Stimulated activated CD8-positive, alpha-beta memory T cell treated with anti-CD3 and anti-CD28 coated beads, Interleukin-4, amount 100 ng/mL, for 24 hours (primary cell): ENCODE measurements around the gene PRSS33.

ENCODE experiments used
- DNase-seq: peaks from one replicate; pipeline ENCODE4 v3.0.0-alpha.2; 2020; ENCODE audit warnings: low read depth

The PRSS33 gene, protein sequence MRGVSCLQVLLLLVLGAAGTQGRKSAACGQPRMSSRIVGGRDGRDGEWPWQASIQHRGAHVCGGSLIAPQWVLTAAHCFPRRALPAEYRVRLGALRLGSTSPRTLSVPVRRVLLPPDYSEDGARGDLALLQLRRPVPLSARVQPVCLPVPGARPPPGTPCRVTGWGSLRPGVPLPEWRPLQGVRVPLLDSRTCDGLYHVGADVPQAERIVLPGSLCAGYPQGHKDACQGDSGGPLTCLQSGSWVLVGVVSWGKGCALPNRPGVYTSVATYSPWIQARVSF

DNA sequence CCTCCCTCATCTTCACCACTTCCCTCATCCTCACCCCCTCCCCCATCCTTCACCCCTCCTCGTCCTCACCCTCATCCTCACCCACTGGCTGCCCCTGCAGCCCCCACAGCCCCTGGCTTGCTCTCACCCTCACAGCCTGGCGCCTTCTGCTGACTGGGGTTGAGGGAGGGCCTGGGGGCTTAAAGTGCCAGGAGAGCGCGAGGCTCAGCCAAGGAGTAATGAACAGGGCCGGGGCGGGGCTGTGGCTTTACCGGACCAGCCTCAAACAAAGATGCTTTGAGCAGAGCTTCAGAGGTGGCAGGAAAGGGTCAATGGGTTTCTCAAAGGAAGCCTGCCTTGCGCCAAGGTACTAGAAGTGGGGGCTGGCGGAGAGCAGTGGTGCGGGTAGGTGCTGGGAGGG lies at the start of gene PRSS33:
Gene PRSS33, minus strand, starts transcription at position 155 of the 400 bp plus-strand sequence. CDS start 1,013 bp downstream, outside the sequence.
- DNase-seq = no peak

GRCh38 chr16:2836646-2837508 lies 49.5 kb upstream of the PRSS33 start:
- no peak for DNase-seq

GRCh38 chr16:2835638-2836493 lies 48.5 kb upstream of the PRSS33 start:
- no peak for DNase-seq

DNA sequence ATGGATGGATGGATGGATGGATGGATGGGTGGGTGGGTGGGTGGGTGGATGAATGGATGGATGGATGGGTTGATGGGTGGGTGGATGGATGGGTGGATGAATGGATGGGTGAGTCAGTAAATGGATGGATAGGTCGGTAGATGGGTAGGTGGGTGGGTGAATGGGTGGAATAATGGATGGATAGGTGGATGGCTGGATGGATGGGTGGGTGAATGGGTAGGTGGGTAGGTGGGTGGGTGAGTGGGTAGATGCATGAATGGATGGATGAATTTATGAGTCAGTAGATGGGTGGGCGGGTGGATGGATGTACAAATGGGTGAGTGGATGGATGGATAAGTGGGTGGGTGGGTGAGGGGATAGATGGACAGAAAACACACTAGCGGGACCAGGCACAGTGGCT lies 47.6 kb upstream of the PRSS33 start:
- no peak for DNase-seq

DNA sequence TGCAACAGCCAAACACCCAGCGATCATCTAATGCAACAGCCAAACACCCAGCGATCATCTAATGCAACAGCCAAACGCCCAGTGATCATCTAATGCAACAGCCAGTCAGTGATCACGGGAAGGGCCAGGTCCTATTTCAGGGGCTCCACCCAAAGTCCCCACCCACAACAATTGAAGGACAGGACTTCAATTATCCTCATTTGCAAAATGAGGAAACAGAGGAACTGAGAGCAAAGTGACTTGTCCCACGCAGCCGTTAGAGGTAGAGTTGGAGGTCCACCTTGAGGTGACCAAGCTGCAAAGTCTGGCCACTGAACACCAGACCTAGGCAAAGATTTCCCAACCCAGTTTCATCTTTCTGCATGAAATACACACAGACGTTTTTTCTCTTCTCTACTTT lies 46.4 kb upstream of the PRSS33 start:
- DNase-seq = no peak

DNA sequence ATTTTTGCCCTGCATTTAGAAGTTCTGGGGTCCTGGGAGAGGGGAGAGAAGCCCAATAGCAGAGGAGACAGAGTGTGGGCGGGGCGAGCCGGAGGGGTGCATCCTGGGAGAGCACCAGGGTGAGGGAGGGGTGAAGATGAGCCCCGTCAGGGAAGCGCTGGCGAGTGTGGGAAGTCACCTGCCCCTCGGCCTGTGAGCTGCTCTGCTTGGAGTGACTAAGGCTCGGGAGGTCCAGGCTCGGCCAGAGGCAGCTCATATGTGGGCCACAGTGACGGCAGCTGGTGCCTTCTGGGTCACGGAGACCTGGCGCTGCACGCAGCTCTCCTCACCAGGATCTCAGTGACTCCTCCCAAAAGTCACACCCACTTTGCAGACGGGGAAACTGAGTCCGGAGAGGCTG lies 43.8 kb upstream of the PRSS33 start:
- DNase-seq = no peak

DNA sequence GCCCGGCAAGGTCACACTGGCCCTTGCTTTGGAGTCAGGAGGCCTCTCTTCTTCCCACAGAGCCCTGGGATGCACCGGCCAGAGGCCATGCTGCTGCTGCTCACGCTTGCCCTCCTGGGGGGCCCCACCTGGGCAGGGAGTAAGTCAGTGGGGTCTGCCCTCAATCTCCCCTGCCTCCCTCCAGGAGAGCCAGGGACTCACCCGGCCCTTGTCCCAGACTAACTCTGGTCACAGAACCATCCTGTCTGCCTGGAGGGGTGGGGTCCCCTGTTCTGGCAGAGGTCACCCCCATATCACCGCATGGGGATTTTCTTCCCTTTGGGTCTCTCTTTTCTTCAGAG lies 43.0 kb upstream of the PRSS33 start:
- no peak for DNase-seq

DNA sequence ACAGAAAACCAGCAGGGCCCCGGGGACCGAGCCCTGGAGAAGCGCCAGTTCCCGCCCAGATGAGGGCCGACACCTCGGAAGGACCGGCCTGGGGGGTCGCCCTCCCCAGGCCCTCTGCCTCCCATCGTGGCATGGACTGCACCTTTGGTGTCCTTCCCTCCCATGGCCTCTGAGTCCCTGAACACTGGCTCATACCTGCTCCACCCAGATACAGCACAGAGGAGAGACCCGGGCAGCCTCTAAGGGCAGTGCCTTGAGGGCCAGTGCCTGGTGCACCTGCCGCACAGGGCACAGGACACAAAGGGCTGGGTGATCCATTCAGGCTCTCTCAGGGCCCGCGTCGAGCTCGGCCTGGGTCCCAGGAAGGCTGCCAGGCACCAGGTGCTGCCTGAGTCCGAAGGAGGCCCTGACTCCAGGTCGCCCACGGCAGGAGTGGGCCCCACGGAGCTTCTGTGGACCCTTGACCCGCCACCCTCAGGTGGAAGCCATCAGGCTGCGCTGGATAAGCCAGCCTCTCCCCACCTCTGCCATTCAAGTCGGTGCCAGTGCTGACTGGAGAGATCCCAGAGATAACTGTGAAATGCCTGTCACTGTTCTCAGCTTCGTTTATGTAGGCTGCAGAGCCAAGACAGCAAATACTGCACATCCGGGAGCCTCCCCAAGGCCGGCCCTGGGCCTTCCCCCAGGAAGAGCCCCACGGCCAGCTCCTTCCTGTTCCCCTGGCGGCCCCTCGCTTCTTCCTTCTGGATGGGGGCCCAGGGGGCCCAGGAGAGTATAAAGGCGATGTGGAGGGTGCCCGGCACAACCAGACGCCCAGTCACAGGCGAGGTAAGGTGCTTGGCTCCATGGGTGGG lies 42.4 kb upstream of the PRSS33 start, which contains the start of gene ZG16B:
Gene ZG16B, plus strand, starts transcription at position 803 of the 854 bp plus-strand sequence. CDS start 139 bp downstream, outside the sequence.
- DNase-seq = no peak

DNA sequence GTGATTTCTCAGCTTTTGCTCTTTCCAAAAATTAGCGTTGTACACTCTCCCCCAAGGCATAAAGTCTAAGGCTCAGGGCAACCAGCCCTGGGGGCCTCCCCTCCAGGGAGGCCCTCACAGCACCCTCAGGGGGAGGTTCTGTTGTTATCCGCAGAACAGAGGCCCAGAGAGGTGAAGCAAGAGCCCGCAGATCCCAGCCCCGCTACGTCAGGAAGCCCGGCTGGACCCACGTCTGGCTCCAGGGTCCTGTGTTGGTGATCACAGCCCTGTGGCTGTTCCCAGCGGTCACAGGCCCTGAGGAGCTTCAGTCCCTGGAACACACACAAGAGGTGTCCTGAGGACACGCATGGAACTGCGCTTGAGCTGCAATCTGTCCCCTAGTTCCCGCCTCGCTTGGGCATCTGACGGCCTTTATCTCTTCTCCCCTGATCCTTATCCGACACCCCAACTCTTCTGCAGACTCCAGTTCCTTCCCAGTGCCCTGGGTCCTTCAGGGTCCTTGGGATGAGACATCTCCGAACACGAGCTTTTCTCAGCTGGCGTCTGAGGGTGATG lies 41.6 kb upstream of the PRSS33 start:
- no peak for DNase-seq

- no peak for DNase-seq
These were observed 41.1 kb upstream of the PRSS33 start for GRCh38 chr16:2828521-2828840.

- no peak for DNase-seq
These were observed 40.6 kb upstream of the PRSS33 start for GRCh38 chr16:2827831-2828520.

DNA sequence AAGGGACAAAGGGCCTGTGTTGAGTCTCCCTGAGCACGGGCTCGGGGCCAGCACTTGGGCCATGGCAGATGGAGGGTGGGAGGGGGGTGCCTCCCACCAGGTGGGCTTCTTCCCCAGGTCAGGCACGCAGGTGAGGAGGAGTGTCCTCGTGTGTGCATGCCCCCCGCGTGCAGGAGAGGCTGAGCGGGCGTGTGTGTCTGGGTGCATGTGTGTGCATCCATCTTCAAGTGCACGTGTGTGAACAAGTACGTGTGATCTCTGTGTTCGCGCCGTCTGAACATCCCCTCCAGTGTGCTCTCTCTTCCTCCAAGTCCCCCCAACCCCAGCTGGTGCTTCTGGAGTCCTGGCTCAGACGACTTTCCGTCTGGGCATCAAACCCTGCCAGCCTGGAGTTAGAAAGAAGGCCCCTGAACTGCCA lies 40.0 kb upstream of the PRSS33 start:
- no peak for DNase-seq

DNA sequence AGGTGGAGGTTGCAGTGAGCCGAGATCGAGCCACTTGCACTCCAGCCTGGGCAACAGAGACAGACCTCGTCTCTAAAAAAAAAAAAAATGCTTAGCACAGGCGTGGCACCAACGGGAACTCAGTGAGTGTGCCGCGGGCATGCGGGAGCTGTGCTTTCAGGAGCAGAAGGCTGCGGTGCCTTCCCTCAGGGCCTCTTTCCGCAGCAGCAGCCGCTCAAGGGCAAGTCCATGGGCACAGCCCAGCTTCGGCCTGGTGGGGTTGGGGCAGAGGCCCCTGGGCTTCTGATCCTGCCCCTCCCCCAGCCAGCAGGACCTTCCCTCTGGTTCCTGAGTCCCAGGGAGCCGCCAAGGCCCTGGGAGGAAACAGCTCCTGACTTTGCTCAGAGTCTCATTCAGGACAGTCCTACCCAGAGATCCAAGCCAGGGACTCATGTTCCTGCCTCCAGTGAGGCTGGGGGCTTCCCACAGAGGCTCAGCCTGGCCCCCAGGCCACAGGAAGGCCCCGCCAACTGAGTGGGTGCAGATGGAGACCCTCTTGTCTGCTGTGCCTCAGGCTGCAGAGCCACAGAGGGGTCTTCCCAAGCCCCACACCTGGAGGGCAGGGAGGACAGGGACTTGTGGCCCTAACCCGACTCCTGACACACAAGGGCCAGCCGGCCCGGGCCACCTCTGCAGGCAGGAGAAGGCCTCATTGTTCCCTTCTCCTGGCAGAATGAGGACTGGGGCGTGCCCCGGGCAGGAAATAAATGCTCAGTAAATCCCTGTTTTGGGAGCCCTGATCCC lies 39.4 kb upstream of the PRSS33 start:
- DNase-seq = no peak

- no peak for DNase-seq
These were observed 38.5 kb upstream of the PRSS33 start for GRCh38 chr16:2825906-2826305.

DNA sequence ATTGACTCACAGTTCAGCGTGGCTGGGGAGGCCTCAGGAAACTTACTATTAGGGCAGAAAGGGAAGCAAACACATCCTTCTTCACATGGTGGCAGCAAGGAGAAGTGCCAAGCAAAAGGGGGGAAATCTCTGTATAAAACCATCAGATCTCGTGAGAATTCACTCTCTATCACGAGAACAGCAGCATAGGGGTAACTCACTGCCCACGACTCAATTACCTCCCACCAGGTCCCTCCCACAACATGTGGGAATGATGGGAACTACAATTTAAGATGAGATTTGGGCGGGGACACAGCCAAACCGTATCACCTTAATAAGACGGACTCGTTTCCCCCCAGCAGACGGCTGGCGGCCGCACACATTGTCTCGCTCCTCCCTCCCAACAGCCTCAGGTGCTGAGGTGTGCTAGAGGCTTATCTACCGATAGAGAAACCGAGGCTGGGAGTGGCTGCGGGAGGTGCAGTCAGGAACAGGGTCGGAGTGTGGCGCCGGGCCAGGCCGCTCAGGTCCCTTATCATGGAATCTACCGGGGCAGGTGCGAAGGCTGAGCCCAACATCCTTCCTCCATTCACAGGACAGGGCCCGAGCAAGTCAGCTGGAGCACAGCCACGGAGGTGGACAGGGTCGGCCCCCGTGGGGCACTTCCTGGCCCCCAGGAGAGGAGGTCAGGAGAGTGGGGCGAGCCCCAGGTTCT lies 37.8 kb upstream of the PRSS33 start:
- DNase-seq = no peak

GRCh38 chr16:2824626-2825025 lies 37.3 kb upstream of the PRSS33 start:
- no peak for DNase-seq

DNA sequence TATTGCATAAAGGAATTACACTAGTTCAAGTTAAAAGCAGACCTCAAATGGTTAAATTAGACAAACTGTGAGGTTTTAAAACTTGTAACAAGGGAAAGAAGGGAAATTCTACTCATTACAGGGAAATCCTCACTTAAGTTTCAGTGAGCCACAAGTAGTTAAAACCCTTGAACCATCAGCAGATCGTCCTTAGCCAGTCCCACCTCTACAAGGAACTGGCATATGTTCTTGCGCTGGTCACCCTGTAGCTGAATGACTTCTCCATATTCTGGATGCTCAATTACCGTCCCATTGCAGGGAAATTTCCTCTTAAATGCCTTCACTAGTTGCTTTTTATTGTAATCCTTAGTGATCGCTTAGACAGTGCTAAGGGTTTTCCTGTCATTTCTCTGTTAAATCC lies 35.1 kb upstream of the PRSS33 start:
- DNase-seq = no peak

DNA sequence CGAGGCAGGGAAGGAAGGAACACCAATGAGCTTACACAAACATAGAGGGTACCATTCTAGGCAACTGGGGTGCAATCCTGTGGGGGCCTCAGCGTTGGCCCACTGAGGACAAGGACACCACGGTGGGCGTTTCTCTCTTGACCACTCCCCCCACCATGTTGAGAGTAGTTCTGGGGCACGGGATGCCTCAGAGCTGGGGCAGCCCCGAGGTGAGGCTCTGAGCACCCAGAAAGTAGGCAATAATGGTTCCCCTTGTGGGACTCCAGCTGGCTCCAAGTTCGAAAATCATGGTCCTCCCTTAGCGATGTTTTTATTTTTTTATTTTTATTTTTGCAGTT lies 34.8 kb upstream of the PRSS33 start:
- no peak for DNase-seq

DNA sequence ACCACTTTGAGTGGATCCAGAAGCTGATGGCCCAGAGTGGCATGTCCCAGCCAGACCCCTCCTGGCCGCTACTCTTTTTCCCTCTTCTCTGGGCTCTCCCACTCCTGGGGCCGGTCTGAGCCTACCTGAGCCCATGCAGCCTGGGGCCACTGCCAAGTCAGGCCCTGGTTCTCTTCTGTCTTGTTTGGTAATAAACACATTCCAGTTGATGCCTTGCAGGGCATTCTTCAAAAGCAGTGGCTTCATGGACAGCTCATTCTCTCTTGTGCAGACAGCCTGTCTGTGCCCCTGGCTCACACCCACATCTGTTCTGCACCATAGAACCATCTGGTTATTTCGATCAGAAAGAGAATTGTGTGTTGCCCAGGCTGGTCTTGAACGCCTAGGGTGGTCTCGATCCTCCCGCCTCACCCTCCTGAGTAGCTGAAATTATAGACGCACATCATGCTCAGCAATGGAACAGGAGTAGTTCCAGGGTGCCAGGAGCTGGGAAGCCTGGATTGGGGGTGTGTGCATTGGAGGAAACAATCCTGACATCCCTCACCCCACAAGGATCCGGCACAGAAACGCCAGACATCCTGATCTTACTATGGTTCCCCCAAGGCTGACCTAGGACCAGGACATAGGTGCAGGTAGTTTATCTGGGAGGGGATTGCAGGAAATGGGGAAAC lies 34.3 kb upstream of the PRSS33 start:
- no peak for DNase-seq
